HEK293 (cell line): ENCODE data around the gene CCDC28B.
A peak's percentile ranks its signal among the peaks of the same experiment; 100 is the strongest.

ENCODE experiments used
- CTCF ChIA-PET: fragments of 350-600 bp; formaldehyde crosslinking; extraction: SDS; loops from one replicate; lab custom pipeline; 2021; ENCODE audit warnings: antibody characterized with exemption; lab: Yijun Ruan, JAX
- POLR2A ChIA-PET: fragments of 300-600 bp; formaldehyde crosslinking; extraction: SDS; loops from one replicate; lab custom pipeline; 2020; ENCODE audit warnings: antibody characterized with exemption, inconsistent platforms; lab: Yijun Ruan, JAX
- H3K27ac ChIP-seq: fragments of 200-500 bp; sonication (Bioruptor generic); 2 replicates; pipeline ENCODE4 v1.5.1; 2014; ENCODE audit warnings: low read depth, low read length, control low read depth, inconsistent platforms; ENCODE audit errors: extremely low read depth
- H3K36me3 ChIP-seq, 2 experiments: fragments of 200-500 bp in 1 of 2; sonication (Bioruptor generic) in 1 of 2; 1 replicate in 1 of 2; 2 replicates in 1 of 2; pipeline ENCODE4 v1.5.1; 2014 to 2017; ENCODE audit warnings: inconsistent platforms in 2 of 2, low read length in 2 of 2; ENCODE audit not compliant: control insufficient read depth in 2 of 2, insufficient read depth in 1 of 2
- H3K4me1 ChIP-seq: fragments of 200-500 bp; sonication (Bioruptor generic); 2 replicates; pipeline ENCODE4 v1.5.1; 2014; ENCODE audit warnings: mild to moderate bottlenecking, low read length, inconsistent platforms; ENCODE audit not compliant: control insufficient read depth, insufficient read depth
- H3K4me3 ChIP-seq: 2 replicates; pipeline ENCODE4 v1.5.1; 2011; ENCODE audit warnings: low read depth, mild to moderate bottlenecking, control low read depth, low read length, moderate library complexity
- H3K9me3 ChIP-seq: fragments of 200-500 bp; sonication (Bioruptor generic); 2 replicates; pipeline ENCODE4 v1.5.1; 2014; ENCODE audit warnings: low read depth, low read length, inconsistent platforms; ENCODE audit not compliant: control insufficient read depth, insufficient read depth
- IKZF3 ChIP-seq: fragments of 450-650 bp; IDR thresholded peaks from 2 replicates; pipeline ENCODE4 v1.5.0; 2018; ENCODE audit warnings: missing biosample characterization, mild to moderate bottlenecking, missing genetic modification characterization, moderate library complexity
- MZF1 ChIP-seq: fragments of 450-650 bp; formaldehyde crosslinking; IDR thresholded peaks from 2 replicates; pipeline ENCODE4 v1.5.1; 2017; ENCODE audit warnings: missing biosample characterization, missing genetic modification characterization, borderline replicate concordance
- PRDM10 ChIP-seq: fragments of 450-650 bp; formaldehyde crosslinking; IDR thresholded peaks from 2 replicates; pipeline ENCODE4 v1.5.1; 2016; ENCODE audit warnings: missing biosample characterization, missing genetic modification characterization
- SCRT1 ChIP-seq: fragments of 450-650 bp; formaldehyde crosslinking; IDR thresholded peaks from 2 replicates; pipeline ENCODE4 v1.5.1; 2016; ENCODE audit warnings: missing biosample characterization, missing genetic modification characterization, borderline replicate concordance
- SCRT2 ChIP-seq: fragments of 450-650 bp; formaldehyde crosslinking; IDR thresholded peaks from 2 replicates; pipeline ENCODE4 v1.5.1; 2016; ENCODE audit warnings: missing biosample characterization, missing genetic modification characterization
- TRIM28 ChIP-seq: IDR thresholded peaks from 2 replicates; pipeline ENCODE4 v1.6.1; 2011; ENCODE audit warnings: low read length, control low read depth, borderline replicate concordance
- ZBTB11 ChIP-seq: fragments of 450-650 bp; formaldehyde crosslinking; conservative IDR thresholded peaks from 2 replicates; pipeline ENCODE4 v1.5.1; 2016; ENCODE audit warnings: low read depth, missing biosample characterization, missing genetic modification characterization
- ZBTB20 ChIP-seq: fragments of 450-650 bp; formaldehyde crosslinking; IDR thresholded peaks from 2 replicates; pipeline ENCODE4 v1.5.1; 2016; ENCODE audit warnings: missing biosample characterization, missing genetic modification characterization
- ZBTB48 ChIP-seq: fragments of 450-650 bp; formaldehyde crosslinking; IDR thresholded peaks from 2 replicates; pipeline ENCODE4 v1.5.1; 2016; ENCODE audit warnings: missing biosample characterization, missing genetic modification characterization
- ZBTB8A ChIP-seq: fragments of 450-650 bp; formaldehyde crosslinking; IDR thresholded peaks from 2 replicates; pipeline ENCODE4 v1.5.1; 2016; ENCODE audit warnings: missing biosample characterization, missing genetic modification characterization
- ZFP69B ChIP-seq: fragments of 450-650 bp; formaldehyde crosslinking; IDR thresholded peaks from 2 replicates; pipeline ENCODE4 v1.5.1; 2016; ENCODE audit warnings: missing biosample characterization, missing genetic modification characterization
- ZIC2 ChIP-seq: fragments of 450-650 bp; formaldehyde crosslinking; IDR thresholded peaks from 2 replicates; pipeline ENCODE4 v1.5.1; 2016; ENCODE audit warnings: missing biosample characterization, missing genetic modification characterization
- ZNF221 ChIP-seq: fragments of 450-650 bp; formaldehyde crosslinking; IDR thresholded peaks from 2 replicates; pipeline ENCODE4 v1.5.1; 2017; ENCODE audit warnings: missing biosample characterization, missing genetic modification characterization, borderline replicate concordance
- ZNF280D ChIP-seq: fragments of 450-650 bp; formaldehyde crosslinking; IDR thresholded peaks from 2 replicates; pipeline ENCODE4 v1.5.1; 2016; ENCODE audit warnings: missing biosample characterization, missing genetic modification characterization
- ZNF366 ChIP-seq: fragments of 450-650 bp; formaldehyde crosslinking; conservative IDR thresholded peaks from 2 replicates; pipeline ENCODE4 v1.5.1; 2016; ENCODE audit warnings: missing biosample characterization, missing genetic modification characterization
- ZNF394 ChIP-seq: fragments of 450-650 bp; formaldehyde crosslinking; IDR thresholded peaks from 2 replicates; pipeline ENCODE4 v1.5.1; 2016; ENCODE audit warnings: missing biosample characterization, missing genetic modification characterization, mild to moderate bottlenecking, moderate library complexity, borderline replicate concordance
- ZNF510 ChIP-seq: fragments of 450-650 bp; formaldehyde crosslinking; IDR thresholded peaks from 2 replicates; pipeline ENCODE4 v1.5.1; 2018; ENCODE audit warnings: mild to moderate bottlenecking, missing genetic modification characterization, missing biosample characterization; ENCODE audit not compliant: insufficient replicate concordance
- ZNF549 ChIP-seq: fragments of 450-650 bp; IDR thresholded peaks from 2 replicates; pipeline ENCODE4 v1.5.1; 2018; ENCODE audit warnings: missing biosample characterization, missing genetic modification characterization, mild to moderate bottlenecking, inconsistent platforms, moderate library complexity
- ZNF623 ChIP-seq: fragments of 450-650 bp; formaldehyde crosslinking; IDR thresholded peaks from 2 replicates; pipeline ENCODE4 v1.5.1; 2016; ENCODE audit warnings: missing biosample characterization, missing genetic modification characterization
- ZNF624 ChIP-seq: fragments of 450-650 bp; formaldehyde crosslinking; IDR thresholded peaks from 2 replicates; pipeline ENCODE4 v1.5.1; 2017; ENCODE audit warnings: missing biosample characterization, missing genetic modification characterization
- ZNF629 ChIP-seq: fragments of 450-650 bp; formaldehyde crosslinking; IDR thresholded peaks from 2 replicates; pipeline ENCODE4 v1.5.1; 2017; ENCODE audit warnings: missing biosample characterization, missing genetic modification characterization
- ZNF660 ChIP-seq: fragments of 450-650 bp; IDR thresholded peaks from 2 replicates; pipeline ENCODE4 v1.5.1; 2018; ENCODE audit warnings: missing biosample characterization, mild to moderate bottlenecking, missing genetic modification characterization

Gene CCDC28B

GRCh38 chr1:32151319-32151787 is 49.0 kb upstream of the CCDC28B start:
- Histone ChIP-seq H3K9me3 (no peaks in the 10 kb centered on the region), H3K4me3 (no peak overlapping the region), H3K4me1 (peaks cover 15% of the 10 kb centered on the region), H3K27ac (peak overlapping the region; percentile 42)
- POLR2A ChIA-PET = interaction anchor here (1.3 to 1.8 kb wide), 3 partner anchors 28 to 78 kb away, joined by 5 to 7 read pairs (median 7); partner anchors contain the start of genes KPNA6 and TXLNA
- TF ChIP-seq ZBTB48 (tag by site-specific recombination) = 0 out of 2 replicates have a peak, but pooled peaks have one; percentile 24
- 0 out of 2 replicates have a peak, but pooled peaks have one; percentile 41 for TF ChIP-seq SCRT1 (tag by site-specific recombination)
- 0 out of 2 replicates have a peak, but pooled peaks have one; percentile 23 for TF ChIP-seq IKZF3 (tag by site-specific recombination)
- TF ChIP-seq ZBTB20 (tag by site-specific recombination) = 0 out of 2 replicates have a peak, but pooled peaks have one; percentile 29
- TF ChIP-seq ZNF510 = no peak
- peak; percentile 20; the same call in 1 of the 2 replicates for TF ChIP-seq ZNF394 (tag by site-specific recombination)
- TF ChIP-seq ZNF624 (tag by site-specific recombination) = no peak
- TF ChIP-seq PRDM10 (tag by site-specific recombination) = peak; percentile 96
- peak; percentile 89 for TF ChIP-seq ZNF549 (tag by site-specific recombination)
- no peak for TF ChIP-seq ZNF623 (tag by site-specific recombination)
- peak; percentile 14; the same call in 1 of the 2 replicates for TF ChIP-seq ZBTB8A (tag by site-specific recombination)
- TF ChIP-seq ZIC2 (tag by site-specific recombination) = peak; percentile 45
- peak; percentile 59 for TF ChIP-seq ZNF366 (tag by site-specific recombination)
- TF ChIP-seq ZNF221 (tag by site-specific recombination) = no peak
- peak; percentile 18; the same call in 1 of the 2 replicates for TF ChIP-seq TRIM28
- peak; percentile 18; the same call in 1 of the 2 replicates for TF ChIP-seq ZNF629 (tag by site-specific recombination)
- TF ChIP-seq SCRT2 (tag by site-specific recombination) = peak; percentile 88
- TF ChIP-seq ZFP69B (tag by site-specific recombination) = 0 out of 2 replicates have a peak, but pooled peaks have one; percentile 15
- peak; percentile 47; the same call in 1 of the 2 replicates for TF ChIP-seq ZNF660
- 0 out of 2 replicates have a peak, but pooled peaks have one; percentile 32 for TF ChIP-seq ZBTB11 (tag by site-specific recombination)
- TF ChIP-seq MZF1 (tag by site-specific recombination) = peak; percentile 16; the same call in 1 of the 2 replicates
- no peak for TF ChIP-seq ZNF280D (tag by site-specific recombination)
- TF ChIP-seq, all 188 proteins: peak for 17
- CTCF ChIA-PET = interaction anchor here (0.8 to 1.2 kb wide), 2 partner anchors 37 to 40 kb away, joined by 3 to 4 read pairs; no protein-coding TSS in a partner anchor
- H3K36me3 ChIP-seq = peaks cover 13 to 36% of the 10 kb centered on the region in 2 experiments; a peak in 2 of 3 replicates
